HUES48 (cell line): ENCODE data around the gene SVIP.

ENCODE experiments used
- H3K27ac ChIP-seq: one replicate; pipeline ENCODE4 v1.7.0; 2013; ENCODE audit warnings: low read depth, low read length, inconsistent platforms
- H3K27me3 ChIP-seq: 2 replicates; pipeline ENCODE4 v1.6.1; 2013; ENCODE audit warnings: mild to moderate bottlenecking, low read length; ENCODE audit not compliant: control insufficient read depth, insufficient read depth
- H3K36me3 ChIP-seq: 2 replicates; pipeline ENCODE4 v1.6.1; 2013; ENCODE audit warnings: low read length; ENCODE audit not compliant: control insufficient read depth, insufficient read depth
- H3K4me1 ChIP-seq: 2 replicates; pipeline ENCODE4 v1.6.1; 2013; ENCODE audit warnings: mild to moderate bottlenecking, low read length; ENCODE audit not compliant: control insufficient read depth, insufficient read depth
- H3K4me3 ChIP-seq: 2 replicates; pipeline ENCODE4 v1.5.1; 2013; ENCODE audit warnings: mild to moderate bottlenecking, low read depth, low read length
- H3K9ac ChIP-seq: 2 replicates; pipeline ENCODE4 v1.6.1; 2013; ENCODE audit warnings: mild to moderate bottlenecking, low read depth, low read length, moderate library complexity
- H3K9me3 ChIP-seq: 2 replicates; pipeline ENCODE4 v1.6.1; 2013; ENCODE audit warnings: low read length; ENCODE audit not compliant: control insufficient read depth, insufficient read depth

SVIP gene

DNA sequence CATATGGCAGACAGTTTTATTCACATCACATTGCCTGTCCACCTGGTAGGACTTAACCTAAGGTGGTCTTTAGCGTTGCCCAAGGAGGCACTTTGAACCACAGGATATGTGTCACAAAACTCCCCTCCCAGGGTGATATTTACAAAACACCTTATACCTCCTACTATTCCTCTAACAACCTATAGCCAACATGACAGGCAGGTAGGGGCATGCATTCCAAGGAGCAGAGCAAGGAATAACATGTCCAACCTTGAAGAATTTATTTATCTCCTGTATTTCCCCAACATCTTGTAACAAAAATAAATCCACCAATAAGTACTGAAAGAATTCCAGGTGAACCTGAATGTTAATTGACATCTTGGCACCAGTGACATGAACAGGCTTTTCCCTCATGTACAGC, 60.5 kb downstream of the SVIP start:
- Histone ChIP-seq H3K36me3 (no peaks in the 10 kb centered on the region), H3K27me3 (no peaks in the 10 kb centered on the region), H3K9ac (no peak overlapping the region), H3K4me3 (no peak overlapping the region), H3K27ac (no peak overlapping the region), H3K9me3 (no peaks in the 10 kb centered on the region), H3K4me1 (no peaks in the 10 kb centered on the region)
